Common myeloid progenitor, CD34-positive (primary cell): ENCODE results near the gene MAP3K4.

Experiments used
- CTCF ChIA-PET: fragments of 350-600 bp; sonication (Branson Sonifier 250); formaldehyde crosslinking; loops from one replicate; lab custom pipeline; 2021; ENCODE audit warnings: antibody characterized with exemption; lab: Charles Lee
- POLR2A ChIA-PET: fragments of 350-600 bp; sonication (Branson Sonifier 250); formaldehyde crosslinking; loops from one replicate; lab custom pipeline; 2021; ENCODE audit warnings: antibody characterized with exemption; lab: Charles Lee
- DNase-seq, 3 donors: peaks; one replicate each; pipeline versions ENCODE4 v3.0.0 to v3.0.0-alpha.2; 2013
- H3K27ac ChIP-seq, 2 experiments: 1 replicate in 1 of 2; 2 replicates in 1 of 2; pipeline ENCODE4 v1.7.0; 2013; ENCODE audit warnings: inconsistent platforms in 2 of 2, low read length in 2 of 2, mild to moderate bottlenecking in 2 of 2, low read depth in 1 of 2, moderate library complexity in 1 of 2; ENCODE audit not compliant: severe bottlenecking in 2 of 2, insufficient read depth in 1 of 2, poor library complexity in 1 of 2
- H3K27me3 ChIP-seq, 5 experiments: replicated peaks in 2 of 5; 1 replicate in 3 of 5; 2 replicates in 2 of 5; pipeline versions ENCODE4 v1.6.1 to v1.7.0; 2013; ENCODE audit warnings: low read length in 4 of 5, mild to moderate bottlenecking in 2 of 5, moderate library complexity in 2 of 5, inconsistent platforms in 1 of 5; ENCODE audit not compliant: insufficient read depth in 5 of 5, control insufficient read depth in 4 of 5
- H3K36me3 ChIP-seq, 4 experiments: 1 replicate in 2 of 4; 2 replicates in 2 of 4; pipeline versions ENCODE4 v1.6.1 to v1.7.0; 2013; ENCODE audit warnings: low read length in 3 of 4, control low read depth in 1 of 4, mild to moderate bottlenecking in 1 of 4; ENCODE audit not compliant: control insufficient read depth in 4 of 4, insufficient read depth in 4 of 4
- H3K4me1 ChIP-seq, 4 experiments: 1 replicate in 3 of 4; 2 replicates in 1 of 4; pipeline versions ENCODE4 v1.6.1 to v1.7.1; 2013; ENCODE audit warnings: low read length in 3 of 4, mild to moderate bottlenecking in 3 of 4, control low read depth in 1 of 4, inconsistent platforms in 1 of 4, moderate library complexity in 1 of 4; ENCODE audit not compliant: control insufficient read depth in 4 of 4, insufficient read depth in 4 of 4; ENCODE audit errors: control extremely low read depth in 1 of 4
- H3K4me3 ChIP-seq, 7 experiments: 1 replicate in 4 of 7; 2 replicates in 3 of 7; pipeline versions ENCODE4 v1.5.1 to v1.7.0; 2013; ENCODE audit warnings: mild to moderate bottlenecking in 7 of 7, low read length in 6 of 7, moderate library complexity in 6 of 7, inconsistent platforms in 2 of 7, low read depth in 2 of 7, control low read depth in 1 of 7; ENCODE audit not compliant: insufficient read depth in 4 of 7, control insufficient read depth in 1 of 7; ENCODE audit errors: extremely low read depth in 1 of 7
- H3K9me3 ChIP-seq, 5 experiments: 1 replicate in 4 of 5; 2 replicates in 1 of 5; pipeline versions ENCODE4 v1.6.1 to v1.7.1; 2013; ENCODE audit warnings: low read length in 4 of 5, mild to moderate bottlenecking in 2 of 5, inconsistent platforms in 1 of 5, low read depth in 1 of 5, moderate library complexity in 1 of 5; ENCODE audit not compliant: control insufficient read depth in 4 of 5, insufficient read depth in 2 of 5; ENCODE audit errors: control extremely low read depth in 1 of 5
- WGBS: methylation state at CpG from one replicate; pipeline ENCODE4 v1.1.5; 2013; ENCODE audit not compliant: insufficient coverage; 5-methylcytosine and 5-hydroxymethylcytosine counted together

MAP3K4 gene

DNA sequence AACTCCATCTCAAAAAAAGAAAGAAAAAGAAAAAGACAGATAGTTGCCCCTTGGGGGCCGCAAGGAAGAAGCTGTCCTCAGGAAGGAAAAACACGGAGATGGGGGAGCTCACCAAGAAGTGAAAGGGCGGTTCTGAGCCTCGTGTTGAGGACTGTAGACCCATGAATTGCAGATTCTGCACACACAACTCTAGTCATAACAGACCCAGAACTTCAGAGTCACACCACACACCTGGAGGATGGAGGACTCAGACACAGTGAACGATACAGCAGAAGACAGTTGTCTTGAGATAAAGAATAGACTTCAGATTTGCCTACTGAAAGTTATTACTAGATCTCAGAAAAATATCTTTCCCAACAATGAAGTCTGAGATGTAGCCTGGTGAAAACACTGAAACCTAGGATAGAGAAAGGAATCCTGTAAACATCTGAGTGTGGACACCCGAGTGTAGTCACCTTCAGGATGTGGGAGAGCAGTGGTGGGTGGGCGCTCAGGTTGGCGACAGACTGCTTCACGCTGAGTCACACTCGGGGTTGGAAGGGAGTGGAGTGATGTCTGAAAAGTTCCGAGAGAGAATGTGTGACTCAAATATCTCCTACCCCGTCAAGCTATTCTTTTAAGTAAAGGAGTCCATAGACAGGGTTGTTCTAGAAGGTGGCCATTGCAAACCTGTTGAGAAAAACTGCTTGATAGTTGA lies 88.1 kb downstream of the MAP3K4 start:
- Histone ChIP-seq H3K4me1 (peaks cover 0 to 10% (median 2%) of the 10 kb centered on the region in 4 experiments), H3K27me3 (no peaks in the 10 kb centered on the region), H3K9me3 (no peaks in the 10 kb centered on the region), H3K36me3 (peaks cover 15 to 74% (median 46%) of the 10 kb centered on the region in 4 experiments), H3K27ac (no peak overlapping the region), H3K4me3 (no peak overlapping the region)
- ChIA-PET POLR2A (no interaction called here), CTCF (interaction anchor here (1.1 kb wide), 1 partner anchor 9 kb away, joined by 3 read pairs; no protein-coding TSS in a partner anchor)
- DNase-seq = no peak
- 97% methylated on average over 8 of the region's 12 CpGs for WGBS

- H3K4me3 ChIP-seq = no peak overlapping the region
These were observed 88.8 kb downstream of the MAP3K4 start for GRCh38 chr6:161080263-161080970.

GRCh38 chr6:161082215-161082614 lies 90.6 kb downstream of the MAP3K4 start:
- ChIA-PET CTCF (interaction anchor here (1.1 kb wide), 1 partner anchor 289 kb away, joined by 4 read pairs; no protein-coding TSS in a partner anchor), POLR2A (no interaction called here)
- Histone ChIP-seq H3K36me3 (peaks cover 18 to 78% (median 60%) of the 10 kb centered on the region in 4 experiments), H3K27me3 (no peaks in the 10 kb centered on the region), H3K4me3 (no peak overlapping the region), H3K4me1 (peaks cover 0 to 10% (median 2%) of the 10 kb centered on the region in 4 experiments), H3K9me3 (no peaks in the 10 kb centered on the region), H3K27ac (no peak overlapping the region)
- 100% methylated on average over 2 of the region's 2 CpGs for WGBS
- no peak for DNase-seq

More at GRCh38 chr6:161080263-161080970, 88.8 kb downstream of the MAP3K4 start:
- no peak for DNase-seq
- Histone ChIP-seq H3K27me3 (no peaks in the 10 kb centered on the region), H3K36me3 (peaks cover 15 to 75% (median 50%) of the 10 kb centered on the region in 4 experiments), H3K27ac (no peak overlapping the region), H3K4me1 (peaks cover 0 to 10% (median 2%) of the 10 kb centered on the region in 4 experiments), H3K9me3 (no peaks in the 10 kb centered on the region)
- CTCF ChIA-PET = interaction anchor here (1.1 kb wide), 1 partner anchor 9 kb away, joined by 3 read pairs; no protein-coding TSS in a partner anchor
- WGBS = 93% methylated on average over 7 of the region's 12 CpGs
- POLR2A ChIA-PET = no interaction called here

- POLR2A ChIA-PET = no interaction called here
These were observed 93.7 kb downstream of the MAP3K4 start for GRCh38 chr6:161085246-161085645.

GRCh38 chr6:161088676-161089328 lies 97.2 kb downstream of the MAP3K4 start:
- DNase-seq = no peak
- ChIA-PET POLR2A (no interaction called here), CTCF (no interaction called here)
- H3K27me3 ChIP-seq = no peaks in the 10 kb centered on the region
- peaks cover 29 to 87% (median 61%) of the 10 kb centered on the region in 4 experiments for H3K36me3 ChIP-seq
- WGBS = 100% methylated on average over 2 of the region's 2 CpGs
- H3K9me3 ChIP-seq = no peaks in the 10 kb centered on the region
- H3K27ac ChIP-seq = no peak overlapping the region
- no peak overlapping the region for H3K4me3 ChIP-seq
- H3K4me1 ChIP-seq = no peaks in the 10 kb centered on the region

More at GRCh38 chr6:161085246-161085645, 93.7 kb downstream of the MAP3K4 start:
- no peak overlapping the region for H3K27ac ChIP-seq
- CTCF ChIA-PET = interaction anchor here (0.7 to 1.3 kb wide), 3 partner anchors 9 to 289 kb away, joined by 3 to 4 read pairs (median 3); no protein-coding TSS in a partner anchor
- H3K36me3 ChIP-seq = peaks cover 28 to 93% (median 71%) of the 10 kb centered on the region in 4 experiments
- no peaks in the 10 kb centered on the region for H3K4me1 ChIP-seq
- whole genome bisulfite sequencing = 98% methylated on average over 4 of the region's 5 CpGs
- H3K4me3 ChIP-seq = no peak overlapping the region
- H3K27me3 ChIP-seq = no peaks in the 10 kb centered on the region
- no peaks in the 10 kb centered on the region for H3K9me3 ChIP-seq
- no peak for DNase-seq

DNA sequence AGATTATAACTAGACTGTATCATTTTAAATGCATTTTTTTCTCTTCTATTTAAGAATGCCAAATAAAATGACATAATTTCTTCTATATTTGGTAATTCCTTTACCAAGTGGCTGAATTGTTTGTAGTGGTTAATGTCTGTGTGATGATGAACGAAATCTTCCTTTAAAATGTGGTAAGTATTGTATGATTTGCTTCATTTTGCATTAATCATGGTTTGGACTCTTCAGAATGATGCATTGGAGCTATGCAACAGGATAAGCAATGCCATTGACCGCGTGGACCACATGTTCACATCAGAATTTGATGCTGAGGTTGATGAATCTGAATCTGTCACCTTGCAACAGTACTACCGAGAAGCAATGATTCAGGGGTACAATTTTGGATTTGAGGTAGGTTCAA lies 99.6 kb downstream of the MAP3K4 start:
- CTCF ChIA-PET = no interaction called here
- no peak overlapping the region for H3K4me3 ChIP-seq
- no peaks in the 10 kb centered on the region for H3K9me3 ChIP-seq
- no peak for DNase-seq
- POLR2A ChIA-PET = no interaction called here
- WGBS = 100% methylated on average over 3 of the region's 4 CpGs
- no peaks in the 10 kb centered on the region for H3K4me1 ChIP-seq
- H3K27ac ChIP-seq = no peak overlapping the region
- H3K27me3 ChIP-seq = no peaks in the 10 kb centered on the region
- peaks cover 36 to 78% (median 56%) of the 10 kb centered on the region in 4 experiments for H3K36me3 ChIP-seq
